NOMO-1 (cell line): ENCODE results near the gene DNAJA1.

ENCODE experiments used
- DNase-seq, 2 experiments: peaks; one replicate each; lab custom pipeline; 2025; ENCODE audit not compliant: unreplicated experiment in 2 of 2; lab: John Stamatoyannopoulos, UW

DNAJA1 gene

GRCh38 chr9:33025572-33026342 lies 684 bp downstream of the DNAJA1 start:
- DNase-seq = peak; percentile 43 to 51

GRCh38 chr9:33029231-33029786 lies 4.2 kb downstream of the DNAJA1 start:
- DNase-seq = peak; percentile 52 to 90

DNA sequence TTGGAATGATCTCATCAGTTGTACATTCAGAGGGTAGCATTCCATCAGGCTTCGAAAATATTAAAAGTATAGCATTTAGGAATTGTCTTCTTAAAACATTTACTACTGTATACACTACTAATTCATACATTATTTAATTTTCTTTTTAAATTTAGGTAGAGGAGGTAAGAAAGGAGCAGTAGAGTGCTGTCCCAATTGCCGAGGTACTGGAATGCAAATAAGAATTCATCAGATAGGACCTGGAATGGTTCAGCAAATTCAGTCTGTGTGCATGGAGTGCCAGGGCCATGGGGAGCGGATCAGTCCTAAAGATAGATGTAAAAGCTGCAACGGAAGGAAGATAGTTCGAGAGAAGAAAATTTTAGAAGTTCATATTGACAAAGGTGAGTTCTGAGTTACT lies 5.2 kb downstream of the DNAJA1 start:
- DNase-seq = no peak

DNA sequence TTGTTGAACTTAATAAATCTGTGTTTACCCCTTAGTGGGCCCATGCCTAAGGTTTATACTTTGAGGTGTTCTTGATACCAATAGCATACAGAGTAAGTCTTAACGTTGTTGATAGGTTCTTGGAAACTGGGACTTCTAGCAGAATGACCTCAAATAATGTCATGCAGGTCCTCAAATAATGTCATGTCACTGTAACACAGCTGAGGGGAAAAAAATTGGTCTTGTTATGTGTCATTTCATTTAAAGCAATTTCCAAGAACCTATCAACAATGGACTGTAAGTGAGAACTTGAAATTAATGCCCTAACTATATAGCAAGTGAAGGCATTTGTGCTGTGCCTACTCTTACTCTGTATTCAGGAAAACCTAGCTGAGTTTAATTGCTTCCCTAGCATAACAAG lies 7.2 kb downstream of the DNAJA1 start:
- DNase-seq = no peak

DNA sequence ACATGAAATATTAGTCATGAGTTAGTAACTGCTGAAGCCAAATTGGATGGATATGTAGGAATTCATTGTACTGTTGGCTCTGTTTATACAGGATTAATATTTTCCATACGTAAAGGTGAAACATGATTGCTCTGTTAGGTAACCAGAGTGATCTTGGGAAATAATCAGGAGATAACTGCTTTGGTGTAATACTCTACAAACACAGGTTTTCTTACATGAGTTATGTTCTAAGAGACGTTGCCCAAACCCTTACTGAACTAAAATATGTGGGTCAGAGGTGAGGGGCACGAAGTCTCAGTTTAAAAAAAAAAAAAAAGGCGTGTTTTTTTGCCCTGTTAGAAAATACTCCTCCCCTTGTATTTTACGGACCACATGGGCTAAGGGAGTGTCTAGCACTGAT lies 7.8 kb downstream of the DNAJA1 start:
- no peak for DNase-seq

- DNase-seq = no peak
Measured at GRCh38 chr9:33040792-33041431, 15.8 kb downstream of the DNAJA1 start.

DNA sequence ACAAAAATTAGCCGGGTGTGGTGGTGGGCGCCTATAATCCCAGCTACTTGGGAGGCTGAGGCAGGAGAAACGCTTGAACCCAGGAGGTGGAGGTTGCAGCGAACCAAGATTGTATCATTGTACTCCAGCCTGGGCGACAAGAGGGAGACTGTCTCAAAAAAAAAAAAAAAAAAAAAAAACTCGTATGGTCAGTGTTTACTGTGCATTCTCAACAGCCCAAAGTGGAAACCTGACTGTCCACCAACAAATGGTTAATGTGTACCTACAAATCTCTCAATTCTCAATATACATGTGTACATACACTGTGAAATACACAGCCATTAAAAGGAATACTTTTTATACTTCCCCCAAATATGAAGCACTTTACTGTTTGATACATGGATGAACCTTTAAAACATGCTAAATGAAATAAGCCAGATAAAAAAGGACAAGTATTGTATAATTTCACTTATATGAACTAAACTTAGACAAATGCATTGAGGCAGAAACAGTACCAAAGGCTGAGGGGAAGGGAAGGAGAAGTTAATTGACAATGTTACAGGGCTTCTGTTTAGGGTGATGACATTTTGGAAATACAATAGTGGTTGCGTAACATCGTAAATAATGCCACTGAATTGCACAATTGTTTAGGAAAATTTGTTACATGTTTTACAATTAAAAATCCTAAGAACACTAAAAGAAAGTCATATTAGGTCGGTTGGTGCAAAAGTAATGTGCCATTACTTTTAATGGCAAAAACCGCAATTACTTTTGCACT lies 16.5 kb downstream of the DNAJA1 start:
- DNase-seq = peak; percentile 46 to 71

GRCh38 chr9:33042473-33042872 lies 17.4 kb downstream of the DNAJA1 start:
- DNase-seq = no peak

GRCh38 chr9:33043671-33044070 lies 18.6 kb downstream of the DNAJA1 start:
- DNase-seq = no peak

- peak; percentile 77 to 82 for DNase-seq
Measured at GRCh38 chr9:33044162-33044673, 19.1 kb downstream of the DNAJA1 start.

DNA sequence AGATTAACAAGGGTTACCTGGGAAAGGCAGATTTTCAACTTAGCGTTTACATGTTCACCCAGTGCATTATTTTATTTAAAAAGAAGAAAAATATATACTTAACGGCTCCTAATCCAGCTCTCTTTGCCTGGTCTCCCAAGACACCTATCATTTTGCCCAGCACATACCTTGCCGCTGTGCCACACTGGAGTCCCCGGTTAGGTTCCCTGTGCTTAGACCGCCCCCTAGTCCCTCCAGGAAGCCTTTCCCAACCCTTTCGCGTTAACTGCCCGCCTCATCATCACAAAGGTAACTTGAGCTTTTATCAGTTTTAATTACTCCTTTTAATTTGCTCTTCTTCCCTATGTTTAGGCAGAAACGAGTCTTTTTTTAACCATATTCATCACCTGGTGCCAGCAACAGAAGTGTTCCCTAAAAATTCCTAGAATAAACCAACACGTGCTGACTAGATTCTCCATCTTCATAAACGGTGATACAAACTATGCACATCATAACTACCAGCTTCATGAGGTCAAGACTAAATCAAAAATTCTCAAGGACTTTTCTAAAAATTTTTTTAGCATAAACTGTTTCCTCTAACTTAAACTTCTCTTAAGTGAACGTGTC lies 19.7 kb downstream of the DNAJA1 start:
- DNase-seq = no peak

GRCh38 chr9:33046061-33046460 lies 21.0 kb downstream of the DNAJA1 start:
- DNase-seq = no peak

- DNase-seq = no peak
Measured at GRCh38 chr9:33048054-33048465, 23.0 kb downstream of the DNAJA1 start.

- no peak for DNase-seq
Measured at GRCh38 chr9:33049680-33050361, 24.7 kb downstream of the DNAJA1 start.

GRCh38 chr9:33051144-33051543 lies 26.1 kb downstream of the DNAJA1 start:
- DNase-seq = peak in 1 of 2 experiments; percentile 67

- peak; percentile 50 to 88 for DNase-seq
Measured at GRCh38 chr9:33065157-33066076, 40.3 kb downstream of the DNAJA1 start.

- no peak for DNase-seq
Measured at GRCh38 chr9:33068991-33069390, 43.9 kb downstream of the DNAJA1 start.

- DNase-seq = peak; percentile 98 to 99
Measured at GRCh38 chr9:33076046-33077004, 51.3 kb downstream of the DNAJA1 start, which contains the start of gene SMU1. Gene SMU1, minus strand, starts transcription at chr9:33076674. Its CDS starts 66 bp downstream, at chr9:33076608.
